Myometrial cell (primary cell): ENCODE measurements around the gene AASDHPPT. TPM values are rescaled to one million over a fixed set of nuclear protein-coding genes. Genes with fewer than 3 reads are reported as not detected.

ENCODE experiments used
- total RNA-seq: library from RNA; depleted of rRNA; stranded (reverse); fragments of >200 nt; gene quantifications from 2 replicates; pipeline ENCODE4 v1.2.3, GENCODE V29; 2015

Gene AASDHPPT, protein sequence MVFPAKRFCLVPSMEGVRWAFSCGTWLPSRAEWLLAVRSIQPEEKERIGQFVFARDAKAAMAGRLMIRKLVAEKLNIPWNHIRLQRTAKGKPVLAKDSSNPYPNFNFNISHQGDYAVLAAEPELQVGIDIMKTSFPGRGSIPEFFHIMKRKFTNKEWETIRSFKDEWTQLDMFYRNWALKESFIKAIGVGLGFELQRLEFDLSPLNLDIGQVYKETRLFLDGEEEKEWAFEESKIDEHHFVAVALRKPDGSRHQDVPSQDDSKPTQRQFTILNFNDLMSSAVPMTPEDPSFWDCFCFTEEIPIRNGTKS
- 33.1 and 53.3 TPM in 2 replicates for total RNA-seq

DNA sequence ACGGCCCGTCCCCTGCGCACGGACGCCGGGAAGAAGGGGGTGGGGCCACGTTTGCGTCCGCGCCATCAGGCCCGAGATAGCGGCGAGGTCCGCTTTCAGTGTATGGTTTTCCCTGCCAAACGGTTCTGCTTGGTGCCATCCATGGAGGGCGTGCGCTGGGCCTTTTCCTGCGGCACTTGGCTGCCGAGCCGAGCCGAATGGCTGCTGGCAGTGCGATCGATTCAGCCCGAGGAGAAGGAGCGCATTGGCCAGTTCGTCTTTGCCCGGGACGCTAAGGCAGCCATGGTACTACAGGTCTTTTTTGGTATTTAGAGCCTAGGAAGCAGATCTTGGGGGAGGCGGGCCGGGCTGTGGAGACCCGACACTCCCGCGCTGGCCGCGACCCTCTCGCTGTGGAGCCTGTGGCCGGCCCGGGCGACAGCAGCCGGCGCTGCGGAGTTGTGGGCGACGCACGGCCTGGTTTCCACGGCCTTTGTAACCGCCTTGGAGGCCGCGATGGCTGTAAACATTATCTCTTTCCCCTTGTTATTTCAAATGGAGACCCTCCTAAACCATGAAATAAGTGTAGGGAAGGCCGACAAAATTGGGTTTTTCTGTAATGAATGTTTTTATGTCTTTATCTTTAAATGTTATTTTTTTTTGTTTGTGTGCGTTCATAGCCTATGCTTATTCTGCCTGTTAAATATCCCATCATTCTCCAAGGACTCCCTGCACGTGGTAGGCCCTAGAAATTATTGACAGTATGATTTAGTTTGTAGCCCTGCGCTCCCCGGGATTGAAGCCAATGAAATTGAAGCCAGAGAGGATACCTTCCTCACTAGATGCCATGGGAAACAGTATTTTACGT lies at the start of gene AASDHPPT:
Gene AASDHPPT (plus strand): TSS at position 54 of the 847 bp plus-strand sequence. CDS start 49 bp downstream, at position 103.

DNA sequence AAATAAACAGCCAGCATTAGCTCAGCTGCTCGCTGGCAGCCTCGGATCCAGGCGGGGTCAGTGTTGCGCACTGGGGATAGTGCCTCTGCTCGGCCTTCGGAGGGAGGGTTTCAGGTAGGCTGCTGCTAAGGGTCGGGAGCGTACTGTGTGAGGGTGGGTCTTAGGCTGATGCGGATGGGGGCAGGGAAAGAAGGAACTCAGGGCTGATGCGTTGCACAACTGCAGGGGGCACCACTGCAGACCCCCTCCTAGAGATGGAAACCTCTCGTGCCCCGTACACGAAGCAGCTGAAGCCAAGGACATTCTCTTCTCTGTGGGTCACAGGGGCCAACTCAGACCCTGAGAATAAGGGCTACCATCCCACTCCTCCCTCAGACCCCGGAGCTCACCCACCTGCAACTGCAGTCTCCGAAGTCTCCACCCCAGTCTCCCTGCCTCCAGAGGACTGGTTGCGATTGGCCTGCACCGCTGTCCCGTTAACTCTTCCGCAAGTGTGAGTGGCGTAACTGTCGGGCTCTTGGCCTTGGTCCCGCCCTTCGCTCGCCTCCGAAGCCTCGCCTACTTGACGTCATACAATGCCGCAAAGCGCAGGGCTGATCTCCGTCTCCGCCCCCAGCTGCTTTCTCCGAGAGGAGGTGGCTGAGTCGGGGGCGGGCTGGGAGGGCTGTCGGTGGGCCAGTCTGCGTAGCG lies 398 bp upstream of the AASDHPPT start, which contains the start of gene KBTBD3:
Gene KBTBD3 (minus strand): TSS at position 429 of the 690 bp plus-strand sequence. CDS start 18,250 bp downstream, outside the sequence.

Other genes with a start within 250 kb of the AASDHPPT start
- gene MSANTD4, start 55.4 kb upstream of the AASDHPPT start, total RNA-seq: 15.0 and 22.0 TPM in 2 replicates
- gene KBTBD3, start 315 bp upstream of the AASDHPPT start, total RNA-seq: 1.4 and 4.1 TPM in 2 replicates